Stimulated activated CD8-positive, alpha-beta memory T cell treated with anti-CD3 and anti-CD28 coated beads, Interleukin-12 subunit alpha, Interleukin-12 subunit beta, amount 100 ng/mL, for 1 hour (primary cell): ENCODE data around the gene GALNT7.

ENCODE experiments used
- DNase-seq: peaks from one replicate; pipeline ENCODE4 v3.0.0-alpha.2; 2020; ENCODE audit warnings: low read depth

GALNT7 gene

DNA sequence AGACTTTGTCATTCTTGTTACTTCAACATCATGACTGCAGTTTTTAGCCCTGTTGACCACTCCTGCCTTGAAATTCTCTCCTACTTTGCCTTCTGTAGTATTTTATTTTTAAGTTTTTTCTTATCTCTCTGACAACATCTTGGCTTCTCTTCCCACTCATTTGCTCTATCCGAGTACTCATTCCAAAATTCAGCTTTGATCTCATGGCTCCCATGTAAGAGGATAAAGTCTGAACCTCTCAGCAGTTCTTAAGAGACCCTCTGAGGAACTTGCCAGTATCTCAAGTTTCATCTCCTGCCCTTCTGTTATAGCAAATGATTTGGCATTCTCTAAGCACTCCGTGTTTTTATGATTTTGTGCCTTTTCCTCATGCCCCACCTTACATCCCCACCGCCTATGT lies 67.7 kb downstream of the GALNT7 start:
- no peak for DNase-seq

DNA sequence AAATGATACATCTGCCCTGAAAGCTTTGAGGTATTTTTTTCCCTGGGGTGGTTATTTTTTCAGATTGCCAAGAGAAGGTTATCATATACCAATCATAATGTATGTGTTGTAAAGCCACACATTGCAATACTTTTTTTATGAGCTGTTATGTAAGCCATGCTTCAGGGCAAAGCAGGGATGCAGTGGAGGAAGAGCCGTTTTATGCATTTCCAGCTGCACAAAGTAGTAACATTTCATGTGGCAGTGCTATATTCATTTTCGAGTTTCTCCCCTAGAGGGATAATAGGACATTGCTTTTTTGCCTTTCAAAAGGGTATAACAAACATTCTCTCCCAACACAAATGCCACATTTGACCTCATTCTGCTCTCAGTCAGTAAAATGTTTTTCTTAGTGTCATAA lies 68.5 kb downstream of the GALNT7 start:
- DNase-seq: no peak

DNA sequence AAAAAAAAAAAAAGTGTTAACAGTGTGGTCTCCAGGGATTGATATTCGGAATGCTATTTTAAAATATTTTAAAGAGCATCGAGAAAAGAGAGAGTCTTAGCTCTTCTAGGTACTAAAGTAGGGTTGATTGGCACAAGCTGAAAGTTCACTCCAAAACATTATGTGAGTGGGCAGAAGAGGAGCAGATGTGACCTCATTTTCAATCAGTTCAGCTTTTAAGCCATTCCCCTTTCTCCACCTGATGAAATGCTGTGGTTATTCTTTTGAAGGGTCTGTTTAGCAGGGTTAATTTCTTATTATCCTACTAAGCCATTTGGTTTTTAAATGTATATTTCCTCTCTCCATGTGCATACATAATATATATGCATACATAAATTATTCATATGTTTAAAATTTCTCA lies 69.2 kb downstream of the GALNT7 start:
- no peak for DNase-seq

DNA sequence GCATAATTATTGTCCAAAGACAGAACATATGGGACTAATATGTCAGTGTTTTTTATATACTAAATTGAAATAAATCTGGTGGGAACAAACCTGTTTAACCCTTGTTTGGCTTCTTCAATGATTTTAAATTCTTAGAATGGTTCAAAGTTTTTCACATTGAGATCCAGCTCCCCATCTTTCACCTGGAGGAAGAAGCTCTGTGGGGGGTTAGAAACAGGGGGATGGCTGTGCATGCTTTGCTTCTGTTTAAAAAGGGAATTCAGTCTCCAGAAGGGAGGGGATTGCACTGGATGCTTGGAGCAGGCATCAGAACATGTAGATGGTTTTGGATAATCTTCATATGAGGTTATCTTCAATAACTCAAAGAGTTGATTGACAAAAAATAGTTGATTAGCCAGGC lies 72.1 kb downstream of the GALNT7 start:
- DNase-seq: no peak

DNA sequence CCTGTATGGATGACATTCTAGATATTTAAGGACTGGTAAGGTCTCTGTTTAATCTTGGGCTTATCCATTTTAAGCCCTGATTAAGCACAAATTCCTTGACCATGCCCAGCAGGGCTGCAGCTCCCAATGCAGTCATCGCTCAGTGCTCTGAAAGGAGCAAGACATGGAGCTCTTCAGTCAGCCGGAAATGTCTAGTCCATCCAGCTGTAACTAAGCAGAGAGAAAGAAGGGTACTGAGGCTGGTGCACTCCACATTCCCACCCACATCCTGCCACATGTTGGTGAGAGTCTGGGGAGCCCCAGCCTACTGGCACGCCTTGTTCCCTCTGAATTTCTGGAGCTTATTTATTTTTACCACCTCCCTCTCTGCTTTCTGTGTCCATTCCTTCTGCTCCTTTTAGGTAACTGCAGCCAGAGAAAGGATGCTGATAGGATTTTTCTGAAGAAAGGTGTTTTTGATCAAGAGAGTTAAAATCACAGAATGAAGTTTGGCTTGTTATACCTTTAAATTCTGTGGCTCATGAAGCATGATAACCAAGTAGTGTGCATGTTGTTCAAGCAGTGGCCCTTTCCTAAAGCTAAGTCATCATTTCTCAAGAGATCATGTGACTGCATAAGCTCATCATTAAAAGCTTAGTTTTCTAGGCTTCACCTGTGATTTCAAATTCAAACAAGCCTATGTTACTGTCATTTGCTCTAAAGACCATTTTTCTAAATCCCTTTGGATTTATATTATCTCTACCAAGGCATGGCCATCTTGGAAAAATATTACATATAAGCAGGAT lies 74.0 kb downstream of the GALNT7 start:
- no peak for DNase-seq

DNA sequence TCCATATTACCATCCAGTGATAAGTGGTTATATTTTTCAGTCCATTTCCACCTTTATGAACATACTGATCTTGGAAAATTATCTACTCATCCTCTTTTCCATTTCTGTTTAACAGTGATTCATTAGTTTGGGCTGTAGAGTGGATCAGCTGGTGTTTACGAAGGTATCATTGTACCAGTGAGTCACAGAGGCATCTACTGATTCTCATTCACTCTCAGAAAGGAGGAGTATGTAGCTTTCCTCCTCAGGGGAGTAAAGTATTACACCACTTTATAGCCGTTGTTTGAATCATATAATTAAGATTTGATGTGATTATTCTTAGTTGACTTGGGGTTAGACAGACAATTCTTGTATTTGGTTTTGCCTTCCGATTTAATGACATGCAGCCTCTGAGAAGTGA lies 74.7 kb downstream of the GALNT7 start:
- no peak for DNase-seq

DNA sequence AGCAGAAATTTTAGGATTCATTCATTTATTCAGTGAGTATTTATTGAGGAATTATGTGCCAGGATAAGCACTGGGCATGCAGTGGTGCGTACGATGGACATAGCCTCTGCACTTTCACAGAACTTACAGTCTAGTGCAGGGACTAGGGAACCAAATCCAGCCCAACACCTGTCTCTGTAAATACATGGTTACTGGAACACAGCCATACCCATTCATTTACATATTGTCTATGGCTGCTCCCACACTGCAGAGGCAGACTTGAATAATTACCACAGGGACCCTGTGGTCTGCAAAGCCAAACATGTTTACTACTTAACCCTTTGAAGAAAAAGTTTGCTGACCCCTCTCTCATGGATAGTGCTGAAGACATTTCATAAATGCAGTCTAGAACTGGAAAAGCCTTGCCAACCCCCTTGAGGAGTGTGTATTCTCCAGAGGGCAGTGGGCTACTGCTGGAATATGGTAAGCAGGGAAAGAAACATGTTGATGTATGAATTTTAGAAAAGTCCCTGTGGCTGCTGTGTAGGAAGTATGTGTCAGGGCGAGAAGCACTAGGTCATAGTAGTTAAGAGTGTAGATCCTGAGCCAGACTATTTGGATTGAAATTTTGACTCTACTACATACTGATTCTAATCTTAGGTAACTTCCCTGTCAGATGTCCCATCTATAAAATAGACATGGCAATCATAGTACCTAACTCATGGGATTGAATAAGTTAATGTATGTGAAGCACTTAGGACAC lies 75.5 kb downstream of the GALNT7 start:
- DNase-seq: no peak

DNA sequence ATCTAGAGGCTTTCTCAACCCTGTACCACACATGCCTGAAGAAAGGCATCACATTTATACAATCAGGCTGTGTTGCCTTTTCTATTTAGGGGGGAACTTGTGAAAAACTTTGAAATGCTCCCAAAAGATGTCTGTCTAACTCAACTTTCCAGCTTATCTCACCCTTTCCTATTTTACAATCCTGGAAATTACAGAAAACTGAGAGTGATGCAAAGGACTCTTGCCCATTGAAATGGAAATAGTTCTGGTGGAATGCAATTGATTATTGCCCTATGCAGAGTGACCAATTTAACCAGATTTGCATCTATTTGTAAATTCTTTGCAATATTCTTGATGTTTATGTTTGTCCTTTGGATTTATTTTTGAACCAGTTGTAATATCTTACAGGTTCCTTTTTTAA lies 77.3 kb downstream of the GALNT7 start:
- no peak for DNase-seq

DNA sequence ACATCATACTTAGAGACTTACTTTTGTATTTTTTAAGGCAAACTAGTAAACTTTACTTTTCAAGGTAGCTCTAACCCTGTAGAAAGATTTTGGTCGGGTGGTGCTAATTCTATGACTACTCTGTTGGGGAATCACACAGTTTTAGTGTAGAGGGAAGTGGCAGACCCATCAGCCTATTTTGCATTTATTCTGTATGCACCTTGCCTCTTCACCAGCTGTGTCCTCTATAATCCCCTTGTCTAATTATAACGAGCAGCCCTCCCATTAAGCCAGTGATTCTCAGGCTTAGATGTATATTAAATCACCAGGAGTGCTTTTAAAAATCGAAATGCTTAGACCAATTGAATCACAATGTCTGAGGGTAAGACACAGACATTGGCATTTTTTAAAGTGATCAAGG lies 78.1 kb downstream of the GALNT7 start:
- DNase-seq: no peak

DNA sequence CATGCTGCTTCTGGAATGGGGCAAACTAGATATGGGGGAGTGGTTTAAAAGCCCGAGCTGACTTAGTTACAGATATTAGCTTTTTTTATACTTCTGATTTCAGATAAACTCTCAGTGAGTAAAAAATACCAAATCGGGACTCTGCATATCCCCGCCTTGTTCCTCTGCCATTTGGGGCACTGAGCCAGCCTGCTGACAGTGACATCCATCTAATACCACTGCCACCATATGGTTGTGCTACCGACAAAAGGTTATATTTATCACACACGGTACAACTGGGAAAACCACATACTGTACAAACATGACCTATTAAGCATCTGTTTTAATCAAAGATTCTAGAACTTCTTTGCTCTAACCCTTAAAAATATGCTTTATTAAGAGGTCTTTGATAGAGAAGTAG lies 78.7 kb downstream of the GALNT7 start:
- DNase-seq: no peak

DNA sequence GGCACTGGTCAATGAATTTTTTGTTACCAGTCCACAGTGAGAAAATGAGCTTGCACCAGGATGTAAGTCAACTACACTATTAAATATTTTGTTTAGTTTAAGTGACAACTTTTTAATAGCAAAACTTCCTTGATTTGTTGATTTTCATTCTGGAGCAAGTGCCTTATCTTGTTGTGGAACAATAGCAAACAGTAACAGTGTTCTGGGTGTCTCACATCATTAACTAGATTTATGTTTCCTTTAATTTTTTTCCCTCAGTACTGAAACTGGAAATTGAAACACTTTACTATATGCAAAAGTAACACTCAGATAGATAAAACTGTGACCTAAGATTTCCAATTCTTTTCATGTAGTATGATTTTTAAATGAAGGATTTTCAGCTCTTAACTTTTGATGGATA lies 80.1 kb downstream of the GALNT7 start:
- DNase-seq: no peak

DNA sequence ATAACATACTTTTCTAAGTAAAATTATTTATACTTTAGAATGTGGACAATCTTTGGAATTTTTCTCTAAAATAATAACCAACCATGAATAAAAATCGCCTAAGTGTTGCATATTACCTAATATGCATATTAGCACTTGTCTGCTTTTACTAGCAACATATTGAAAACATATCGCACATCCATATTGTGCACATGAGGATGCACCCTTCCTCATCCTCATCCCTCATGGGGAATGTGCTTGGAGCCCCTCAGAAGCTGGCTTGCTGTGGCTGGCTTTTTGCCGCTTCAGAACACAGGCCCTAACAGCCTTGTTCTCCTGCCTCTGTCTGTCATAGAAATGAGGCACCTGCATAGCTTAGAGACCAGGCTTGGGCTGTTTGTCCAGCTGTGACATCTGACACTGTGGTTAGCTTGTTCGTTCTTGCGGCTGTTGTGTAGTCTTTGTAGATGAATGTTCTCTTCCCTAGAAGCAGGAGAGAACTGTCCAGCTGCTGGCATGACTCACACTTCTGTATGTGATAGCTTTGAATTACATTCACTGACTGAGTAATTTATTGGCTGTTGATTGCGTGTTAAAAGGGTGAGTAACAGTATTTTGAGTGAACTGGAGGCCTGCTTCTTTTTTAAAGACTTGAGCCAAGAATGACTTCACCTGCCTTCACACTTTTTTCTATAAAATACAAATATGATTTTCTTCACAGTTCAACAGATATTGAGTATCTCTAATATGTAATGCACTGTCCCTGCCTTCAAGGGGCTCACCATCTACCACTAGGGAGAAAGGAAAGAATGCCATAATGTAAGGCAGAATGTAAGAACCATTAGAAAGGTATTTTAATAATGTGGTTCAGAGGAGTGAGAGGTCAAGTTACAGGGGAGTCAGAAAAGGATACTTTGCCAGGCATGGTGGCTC lies 83.7 kb downstream of the GALNT7 start:
- DNase-seq: no peak

DNA sequence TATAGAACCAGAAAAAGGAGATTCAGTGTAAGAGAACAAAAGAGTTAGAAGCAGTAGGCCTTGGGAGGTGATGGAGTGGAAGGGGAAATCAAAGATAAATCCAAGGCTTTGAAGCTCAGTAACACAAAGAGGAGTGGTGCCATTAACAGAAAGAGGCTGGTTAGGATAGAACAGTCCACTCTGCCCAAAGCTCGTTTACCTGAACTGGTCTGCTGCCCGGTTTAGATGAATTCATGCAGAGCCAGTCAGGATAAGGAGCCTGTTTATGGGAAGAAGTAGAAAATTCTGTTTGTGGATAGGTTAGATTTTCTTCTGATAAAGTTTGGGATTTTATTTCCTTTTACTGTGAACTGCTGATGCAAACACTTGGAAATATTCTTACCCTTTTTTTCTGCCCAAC lies 85.0 kb downstream of the GALNT7 start:
- DNase-seq: no peak

DNA sequence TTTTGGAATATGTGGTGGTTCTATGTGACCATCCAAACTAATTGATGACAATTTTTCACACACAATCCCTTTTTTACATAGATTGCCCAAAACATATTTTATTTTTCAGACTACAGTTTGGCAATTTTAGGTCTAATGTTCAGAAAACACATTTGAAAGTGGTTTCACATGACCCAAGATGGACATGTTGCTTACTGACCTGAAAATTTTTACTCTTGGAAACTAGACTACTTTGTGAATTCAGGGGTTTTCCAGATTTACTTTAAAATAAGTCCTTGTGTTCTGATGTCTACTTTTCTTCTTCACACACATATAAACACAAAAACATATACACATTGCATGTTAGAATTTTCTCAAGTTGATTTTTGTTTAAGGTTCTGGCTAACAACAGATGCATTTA lies 86.0 kb downstream of the GALNT7 start:
- DNase-seq: no peak

DNA sequence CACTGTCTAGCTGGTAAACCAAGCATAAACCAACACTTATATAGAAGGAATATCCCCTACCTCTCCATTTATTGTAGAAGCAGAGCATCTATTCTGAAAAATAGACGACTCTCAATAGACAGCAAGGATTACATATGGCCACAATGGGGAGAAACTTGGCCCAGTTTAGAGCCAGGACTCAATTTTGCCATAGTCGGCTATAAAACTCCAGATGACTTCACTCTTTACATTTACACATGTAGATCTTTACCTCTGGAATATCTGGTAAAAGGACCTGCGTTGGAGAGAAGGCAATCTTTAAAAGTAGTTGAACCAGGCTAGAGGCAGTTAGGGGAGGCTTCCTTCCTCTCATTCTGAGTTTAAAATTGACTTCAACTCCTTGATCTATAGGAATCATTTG lies 88.2 kb downstream of the GALNT7 start:
- DNase-seq: no peak

DNA sequence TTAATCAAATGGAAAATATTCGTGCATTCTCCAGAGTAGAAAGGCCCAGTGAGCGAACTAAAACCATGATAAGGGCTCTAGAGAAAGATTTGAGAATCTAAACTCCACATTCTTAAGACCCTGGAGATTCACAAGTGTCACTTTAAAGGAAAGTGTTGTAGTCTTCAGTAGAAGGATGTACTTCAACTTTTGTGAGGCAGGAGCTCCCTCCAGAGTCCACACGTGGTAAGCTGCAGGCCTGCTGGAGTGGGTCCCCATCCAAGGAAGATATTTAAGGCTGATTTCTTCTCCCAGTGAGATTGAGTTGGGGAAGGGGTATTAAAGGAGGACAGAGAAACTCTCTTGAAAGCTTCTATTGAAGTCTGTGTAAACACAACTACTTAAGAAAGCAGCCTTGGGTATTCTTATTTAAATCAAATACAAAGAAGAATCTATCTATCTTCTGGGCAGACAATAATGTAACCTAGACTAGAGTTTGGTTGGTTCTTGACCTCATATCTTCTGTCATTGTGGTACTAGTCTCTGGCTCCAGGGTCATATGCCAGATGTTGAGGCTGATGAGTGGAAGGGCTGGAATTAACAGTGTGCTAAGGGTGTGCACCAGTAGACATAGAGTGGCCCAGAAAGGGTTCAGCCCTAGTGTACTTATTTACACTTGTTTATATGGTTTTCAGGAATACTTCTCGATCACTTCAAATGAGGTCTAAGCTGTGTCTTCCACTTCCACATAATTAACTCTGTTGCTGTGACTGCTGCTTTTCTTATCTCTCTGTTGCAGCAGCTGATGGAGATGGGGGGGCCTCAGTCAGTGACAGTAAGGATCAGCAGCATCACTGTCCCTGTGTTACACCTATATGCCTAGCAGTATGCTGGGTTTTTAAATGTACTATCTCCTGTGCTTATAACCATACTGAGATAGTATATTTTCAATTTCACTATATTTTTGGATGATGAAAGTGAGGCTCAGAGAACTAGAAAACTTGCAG lies 89.4 kb downstream of the GALNT7 start:
- DNase-seq: peak; percentile 47

DNA sequence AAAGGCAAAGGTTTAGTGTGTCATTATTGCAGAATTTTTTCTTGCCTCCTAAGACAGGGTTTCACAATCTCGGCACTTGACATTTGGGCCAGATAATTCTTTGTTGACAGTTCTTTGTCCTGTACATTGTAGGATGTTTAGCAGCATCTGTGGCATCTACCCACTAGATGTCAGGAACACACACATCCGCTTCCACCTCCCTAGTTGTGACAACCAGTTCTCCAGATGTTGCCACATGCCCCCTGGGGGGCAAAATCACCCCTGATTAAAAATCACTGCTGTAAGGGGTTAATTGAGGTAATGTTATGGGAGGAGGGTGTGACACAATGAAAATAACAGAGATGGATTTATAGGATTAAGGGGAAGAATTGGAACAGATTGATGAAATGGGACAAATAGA lies 90.3 kb downstream of the GALNT7 start:
- DNase-seq: no peak

DNA sequence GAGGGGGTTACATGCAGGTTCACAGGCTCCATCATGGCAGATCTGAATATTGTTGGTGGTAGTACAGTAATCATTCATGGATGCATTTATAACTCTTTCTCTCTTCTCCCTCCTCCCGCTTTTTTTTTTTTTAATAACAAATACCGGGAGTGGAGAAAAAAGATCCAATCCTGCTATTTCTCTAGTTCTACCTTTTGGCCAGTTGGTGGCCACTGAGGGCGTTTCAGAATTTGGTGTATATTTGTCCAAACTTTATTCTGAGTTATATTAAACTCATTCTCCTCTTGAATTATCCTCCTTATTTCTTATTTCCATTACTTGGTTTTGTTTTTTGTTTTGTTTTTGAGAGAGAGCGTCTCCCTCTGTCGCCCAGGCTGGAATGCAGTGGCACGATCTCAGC lies 90.7 kb downstream of the GALNT7 start:
- DNase-seq: no peak

DNA sequence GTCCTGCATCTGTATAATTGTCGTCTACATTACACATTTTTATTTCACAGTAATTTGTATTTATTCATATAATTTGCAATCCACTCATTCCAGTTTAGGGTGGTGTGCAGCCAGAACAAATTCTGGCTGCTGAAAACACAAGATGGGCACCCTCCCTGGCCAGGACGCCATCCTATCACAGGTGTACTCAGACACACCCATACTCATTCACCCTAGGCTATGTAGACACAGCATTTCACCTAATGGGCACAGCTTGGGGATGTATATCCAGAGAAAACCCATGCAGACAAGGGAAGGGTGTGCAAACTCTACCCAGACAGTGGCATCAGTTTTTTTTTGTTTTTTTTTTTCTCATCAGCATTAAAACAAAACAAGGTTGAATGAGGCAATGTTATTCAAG lies 92.4 kb downstream of the GALNT7 start:
- DNase-seq: no peak

DNA sequence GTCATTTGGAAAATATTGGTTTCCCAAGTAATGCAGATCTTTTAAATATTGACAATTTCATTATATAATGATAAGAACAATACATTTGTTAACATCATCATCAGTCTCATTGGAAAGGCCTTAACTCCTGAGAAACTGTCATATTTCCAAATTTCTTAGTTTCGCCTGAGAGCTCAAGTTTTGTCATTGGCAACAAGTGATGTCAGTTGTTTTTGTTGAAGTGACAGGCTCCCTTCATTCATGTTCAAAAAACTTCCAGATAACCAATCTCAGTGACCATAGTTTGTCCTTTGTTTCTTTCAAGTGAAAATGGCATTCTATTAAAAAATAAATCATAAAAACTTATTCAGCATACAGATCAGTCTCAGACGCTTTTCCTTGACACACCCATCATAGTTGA lies 93.8 kb downstream of the GALNT7 start:
- no peak for DNase-seq

DNA sequence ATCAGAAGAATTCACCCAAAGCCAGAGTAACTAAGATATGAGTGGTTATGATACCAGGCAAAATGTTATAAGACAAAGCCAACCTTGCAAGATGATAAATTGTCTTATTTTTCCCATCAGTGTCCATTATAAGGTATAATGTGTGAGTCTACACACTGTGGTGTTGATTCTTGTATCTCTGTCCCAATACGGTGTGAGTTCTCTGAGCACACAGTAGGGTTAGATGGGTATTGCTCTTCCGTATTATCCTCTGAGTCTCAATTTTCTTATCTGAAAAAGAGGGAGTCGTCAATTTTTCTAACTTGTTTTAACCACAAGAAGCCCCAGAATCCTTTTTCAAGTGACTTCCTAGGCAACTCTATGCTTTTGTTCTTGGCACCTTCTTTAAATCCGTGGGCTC lies 95.6 kb downstream of the GALNT7 start:
- no peak for DNase-seq
